ENCODE results near the gene SGMS1.

The SGMS1 gene

GRCh38 chr10:50362547-50363125 lies 261.1 kb downstream of the SGMS1 start:
- H3K9ac ChIP-seq (ENCODE audit: low read length): peak overlapping the region; percentile 51
- H3K36me3 ChIP-seq (ENCODE audit: insufficient read depth, low read length): no peaks in the 10 kb centered on the region
- peaks cover 11% of the 10 kb centered on the region for H3F3A ChIP-seq (ENCODE audit: insufficient read depth, low read length)
- peaks cover 10% of the 10 kb centered on the region; the same call in 1 of the 2 replicates for H3K79me2 ChIP-seq (ENCODE audit: insufficient read depth, low read length)
- H3K27me3 ChIP-seq (ENCODE audit: insufficient read depth, low read length): no peaks in the 10 kb centered on the region
- H3K4me3 ChIP-seq (ENCODE audit: low read depth, low read length, poor library complexity, severe bottlenecking): peak overlapping the region; percentile 39
- peaks cover 71% of the 10 kb centered on the region for H3K4me1 ChIP-seq (ENCODE audit: insufficient read depth, low read length, severe bottlenecking)
- TF ChIP-seq EZH2 (IDR thresholded peaks at IDR 0.05; ENCODE audit: borderline replicate concordance, low read length): no peak
- TF ChIP-seq CTCF (IDR thresholded peaks at IDR 0.05; ENCODE audit: low read length): no peak
- H3K9me2 ChIP-seq (ENCODE audit: low read depth, low read length): no peaks in the 10 kb centered on the region
- H3K4me2 ChIP-seq (ENCODE audit: low read length): peak overlapping the region; percentile 72
- H4K20me1 ChIP-seq (ENCODE audit: insufficient read depth, low read length): no peaks in the 10 kb centered on the region
- no peak overlapping the region for H2AFZ ChIP-seq (ENCODE audit: low read length)
- peak overlapping the region; percentile 99 for H3K27ac ChIP-seq (ENCODE audit: low read depth, low read length, poor library complexity, severe bottlenecking)
- no peaks in the 10 kb centered on the region for H3K9me3 ChIP-seq (ENCODE audit: low read length)

GRCh38 chr10:50361946-50362345 lies 261.8 kb downstream of the SGMS1 start:
- Histone ChIP-seq H3K79me2 (ENCODE audit: insufficient read depth, low read length) (peaks cover 10% of the 10 kb centered on the region; the same call in 1 of the 2 replicates), H3K9me3 (ENCODE audit: low read length) (no peaks in the 10 kb centered on the region), H2AFZ (ENCODE audit: low read length) (no peak overlapping the region), H3K4me1 (ENCODE audit: insufficient read depth, low read length, severe bottlenecking) (peaks cover 78% of the 10 kb centered on the region), H3K9me2 (ENCODE audit: low read depth, low read length) (no peaks in the 10 kb centered on the region), H3K9ac (ENCODE audit: low read length) (peak overlapping the region; percentile 49), H3F3A (ENCODE audit: insufficient read depth, low read length) (peaks cover 11% of the 10 kb centered on the region), H3K4me3 (ENCODE audit: low read depth, low read length, poor library complexity, severe bottlenecking) (peak overlapping the region; percentile 49), H4K20me1 (ENCODE audit: insufficient read depth, low read length) (no peaks in the 10 kb centered on the region), H3K36me3 (ENCODE audit: insufficient read depth, low read length) (no peaks in the 10 kb centered on the region), H3K27ac (ENCODE audit: low read depth, low read length, poor library complexity, severe bottlenecking) (peak overlapping the region; percentile 99), H3K27me3 (ENCODE audit: insufficient read depth, low read length) (no peaks in the 10 kb centered on the region), H3K4me2 (ENCODE audit: low read length) (peak overlapping the region; percentile 72)
- TF ChIP-seq CTCF (IDR thresholded peaks at IDR 0.05; ENCODE audit: low read length): no peak
- no peak for TF ChIP-seq EZH2 (IDR thresholded peaks at IDR 0.05; ENCODE audit: borderline replicate concordance, low read length)

GRCh38 chr10:50360077-50360850 lies 263.5 kb downstream of the SGMS1 start:
- Histone ChIP-seq H3K36me3 (ENCODE audit: insufficient read depth, low read length) (no peaks in the 10 kb centered on the region), H3K4me2 (ENCODE audit: low read length) (peak overlapping the region; percentile 72), H3K4me3 (ENCODE audit: low read depth, low read length, poor library complexity, severe bottlenecking) (peak overlapping the region; percentile 49), H3K9me2 (ENCODE audit: low read depth, low read length) (no peaks in the 10 kb centered on the region), H3K27me3 (ENCODE audit: insufficient read depth, low read length) (no peaks in the 10 kb centered on the region), H3K4me1 (ENCODE audit: insufficient read depth, low read length, severe bottlenecking) (peaks cover 79% of the 10 kb centered on the region), H3K79me2 (ENCODE audit: insufficient read depth, low read length) (peaks cover 10% of the 10 kb centered on the region; the same call in 1 of the 2 replicates), H3F3A (ENCODE audit: insufficient read depth, low read length) (peaks cover 11% of the 10 kb centered on the region), H2AFZ (ENCODE audit: low read length) (no peak overlapping the region), H3K9me3 (ENCODE audit: low read length) (no peaks in the 10 kb centered on the region), H4K20me1 (ENCODE audit: insufficient read depth, low read length) (no peaks in the 10 kb centered on the region), H3K9ac (ENCODE audit: low read length) (peak overlapping the region; percentile 49), H3K27ac (ENCODE audit: low read depth, low read length, poor library complexity, severe bottlenecking) (peak overlapping the region; percentile 99)
- no peak for TF ChIP-seq EZH2 (IDR thresholded peaks at IDR 0.05; ENCODE audit: borderline replicate concordance, low read length)
- TF ChIP-seq CTCF (IDR thresholded peaks at IDR 0.05; ENCODE audit: low read length): no peak

Data from OCI-LY1 (cell line).